NCI-H82 treated with DMSO at 0.1 percent for 48 hours (cell line): ENCODE measurements around the gene CPT2.
"Not testable (repeated sequence)": the region's sequence is repeated elsewhere in the genome, so short reads cannot be mapped to it uniquely, and the experiment has no call there.

Experiments used
- DNase-seq: peaks from one replicate; lab custom pipeline; 2025; ENCODE audit not compliant: unreplicated experiment; lab: John Stamatoyannopoulos, UW

CPT2 gene

DNA sequence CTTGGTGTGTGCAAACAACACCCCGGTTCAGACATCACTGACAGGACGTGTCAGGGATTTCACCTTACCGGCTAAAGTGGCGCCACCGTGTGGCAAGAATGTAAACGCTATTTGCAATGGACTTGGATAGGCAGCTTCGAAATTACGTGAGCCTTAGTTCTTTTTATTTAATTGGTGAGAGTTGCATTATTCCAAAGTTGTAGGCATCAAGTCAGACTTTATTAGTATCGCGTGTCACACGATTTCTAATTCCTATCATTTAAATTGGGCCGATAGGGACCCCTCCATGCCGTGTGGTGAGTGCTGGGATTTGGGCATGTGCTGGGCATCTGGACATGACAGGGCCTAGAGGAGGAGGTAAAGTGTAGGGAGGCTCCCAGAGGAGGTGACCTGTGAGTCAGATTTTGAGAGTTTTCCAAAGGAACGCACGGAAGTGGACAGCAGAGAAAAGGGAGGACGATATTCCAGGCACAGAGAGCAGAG lies 14.5 kb upstream of the CPT2 start:
- peak; percentile 54 for DNase-seq

GRCh38 chr1:53182716-53183094 lies 13.9 kb upstream of the CPT2 start:
- DNase-seq = no peak

DNA sequence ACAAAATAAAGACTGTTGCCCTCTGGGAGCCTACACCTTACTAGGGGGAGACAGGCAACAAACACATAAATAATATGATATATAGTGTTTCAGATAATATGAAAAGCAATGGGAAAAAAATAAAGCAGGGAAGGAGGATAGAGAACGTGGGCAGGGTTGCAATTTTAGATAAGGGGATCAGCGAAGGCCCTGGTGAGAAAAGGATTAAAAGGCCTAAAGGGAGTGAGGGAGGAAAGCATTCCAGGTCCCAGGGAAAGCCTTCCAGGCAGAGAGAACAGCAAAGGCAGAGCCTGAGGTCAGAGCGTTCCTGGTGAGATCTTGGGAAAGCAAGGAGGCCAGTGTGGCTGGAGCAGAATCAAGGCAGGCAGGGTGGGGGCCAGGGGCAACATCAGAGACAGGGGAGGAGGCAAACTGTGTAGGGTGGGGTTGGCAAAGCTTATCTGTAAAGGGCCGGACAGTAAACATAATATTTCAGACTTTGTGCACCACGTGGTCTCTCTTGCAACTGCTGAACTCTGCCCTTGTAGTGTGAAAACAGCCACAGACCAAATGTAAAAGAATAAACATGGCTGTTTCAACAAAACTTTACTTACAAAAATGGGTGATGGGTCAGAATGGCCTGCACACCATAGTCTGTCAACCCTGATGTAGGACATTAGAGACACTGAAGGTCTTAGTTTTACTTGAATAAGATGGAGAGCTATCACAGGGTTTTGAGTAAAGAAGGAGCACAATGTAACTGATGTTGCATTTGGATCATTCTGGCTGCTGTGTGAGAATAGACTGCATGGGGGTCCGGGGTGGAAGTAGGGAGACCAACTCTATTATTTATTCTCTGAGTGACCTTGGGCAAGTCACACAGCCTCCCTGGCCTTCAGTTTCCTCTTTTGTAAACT lies 13.3 kb upstream of the CPT2 start:
- no peak for DNase-seq

DNA sequence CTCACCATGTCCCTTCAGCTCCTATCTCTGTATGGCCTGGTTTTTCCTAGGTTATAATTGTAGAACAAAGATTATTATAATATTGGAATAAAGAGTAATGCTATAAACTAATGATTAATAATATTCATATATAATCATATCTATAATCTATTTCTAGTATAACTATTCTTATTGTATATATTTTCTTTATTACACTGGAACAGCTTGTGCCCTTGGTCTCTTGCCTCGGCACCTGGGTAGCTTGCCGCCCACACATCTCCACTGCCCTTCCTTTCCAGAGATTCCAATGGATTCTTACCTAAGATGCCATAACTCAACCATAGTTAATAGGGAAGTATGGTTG lies 10.7 kb upstream of the CPT2 start:
- DNase-seq = not testable (repeated sequence)

GRCh38 chr1:53186533-53186932 lies 10.1 kb upstream of the CPT2 start:
- DNase-seq = no peak

DNA sequence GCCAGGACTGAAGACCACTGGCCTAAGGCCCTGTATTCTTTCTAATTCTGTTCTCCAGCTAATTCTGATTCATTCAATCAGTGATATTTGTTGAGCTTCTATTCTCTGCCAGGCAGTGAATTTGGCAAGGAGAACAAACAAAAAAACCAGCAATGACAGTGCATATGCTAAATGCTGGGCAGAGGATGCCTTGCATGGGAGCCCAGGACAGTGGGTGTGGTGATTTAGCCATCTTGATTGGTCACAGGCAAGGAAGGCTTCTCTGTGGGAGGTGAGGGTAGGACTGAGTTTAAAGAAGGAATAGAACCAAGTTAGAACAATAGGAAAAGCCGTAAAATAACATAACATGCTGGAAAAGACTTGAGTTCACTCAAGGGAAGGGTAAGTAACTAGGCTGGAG lies 9.2 kb upstream of the CPT2 start:
- DNase-seq = no peak

- no peak for DNase-seq
Observed at GRCh38 chr1:53188099-53188498, 8.5 kb upstream of the CPT2 start.

- no peak for DNase-seq
Observed at GRCh38 chr1:53189061-53189460, 7.6 kb upstream of the CPT2 start.

DNA sequence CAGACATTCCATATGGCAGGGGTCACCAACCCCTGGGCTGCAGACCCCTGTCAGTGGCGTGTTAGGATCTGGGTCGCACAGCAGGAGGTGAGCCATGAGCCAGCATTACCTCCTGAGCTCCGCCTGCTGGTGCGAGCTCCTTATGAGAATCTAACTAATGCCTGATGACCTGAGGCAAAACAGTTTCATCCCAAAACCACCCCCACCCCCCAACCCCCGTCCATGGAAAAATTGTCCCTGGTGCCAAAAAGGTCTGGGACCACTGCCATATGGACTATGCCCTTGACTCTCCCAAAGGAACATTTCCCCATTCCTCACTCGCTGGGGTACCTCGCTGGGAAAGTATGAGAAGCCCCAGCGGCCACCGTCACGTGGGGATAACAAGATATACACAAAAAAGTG lies 6.4 kb upstream of the CPT2 start:
- DNase-seq = no peak

- no peak for DNase-seq
Observed at GRCh38 chr1:53195246-53196016, 1.2 kb upstream of the CPT2 start.

DNA sequence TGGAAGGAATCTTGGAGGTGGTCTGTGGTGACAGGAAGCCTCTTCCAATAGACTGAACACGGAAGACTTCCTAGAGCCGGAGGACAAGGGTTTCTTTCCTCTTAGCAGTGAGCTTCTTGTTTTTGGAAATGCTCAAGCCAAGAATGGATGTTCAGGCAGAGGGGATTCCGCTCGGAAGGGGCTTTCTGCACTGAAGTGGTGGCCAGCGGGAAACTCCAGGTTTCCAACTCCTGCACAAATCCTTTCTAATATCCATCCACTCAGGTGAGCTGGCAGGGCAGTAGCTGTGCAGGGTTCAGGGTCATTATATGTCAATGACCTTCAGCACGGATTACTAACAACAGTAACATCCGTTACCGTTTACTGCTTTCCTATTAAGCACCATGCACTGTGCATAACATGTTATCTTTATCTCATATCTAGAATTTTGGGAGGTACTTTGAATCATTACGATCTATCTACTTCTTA lies 573 bp upstream of the CPT2 start:
- no peak for DNase-seq

DNA sequence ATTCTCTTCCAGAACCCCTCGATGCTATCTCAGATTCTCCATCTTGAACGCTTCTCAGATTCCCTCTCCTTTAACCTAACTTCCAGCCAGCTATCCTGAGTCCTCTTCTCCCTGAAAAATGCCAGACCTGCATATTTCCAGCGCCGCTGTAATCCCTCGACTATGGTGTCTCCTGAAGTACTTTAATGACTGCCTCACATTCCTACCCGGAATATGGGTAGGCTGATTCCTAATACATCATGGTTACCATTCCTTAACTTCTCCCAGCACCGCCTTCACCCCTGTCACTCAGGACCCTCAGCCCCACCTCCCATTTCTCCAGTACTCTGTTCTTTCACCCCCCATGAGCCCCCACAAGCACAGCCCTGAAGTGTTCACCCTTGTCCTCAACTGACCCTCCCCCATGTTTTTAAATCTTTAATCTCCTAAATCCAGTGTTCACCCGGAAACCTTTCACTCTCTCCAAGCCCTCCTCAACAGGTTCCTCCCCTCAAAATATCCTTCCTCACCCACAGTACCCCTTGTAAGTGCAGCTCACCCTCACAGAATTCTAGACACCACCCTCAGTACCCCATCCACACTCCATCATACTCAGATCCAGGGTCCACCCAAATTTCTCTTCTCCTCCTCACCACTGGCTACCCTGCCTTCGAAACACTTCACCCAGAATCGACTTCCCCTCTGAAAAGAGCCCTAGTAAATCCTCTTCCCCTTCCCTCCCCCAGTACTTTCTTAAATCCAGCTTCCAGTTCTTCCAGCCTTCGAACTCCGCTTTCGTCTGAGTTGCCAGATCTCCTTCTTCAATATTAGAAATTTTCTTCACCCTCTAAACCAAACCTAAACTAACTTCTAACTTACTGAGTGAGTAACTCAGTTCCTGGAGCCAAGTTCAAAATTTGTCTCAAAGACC lies 922 bp downstream of the CPT2 start:
- DNase-seq = peak; percentile 39

GRCh38 chr1:53198241-53198651 lies 1.6 kb downstream of the CPT2 start:
- DNase-seq = no peak

DNA sequence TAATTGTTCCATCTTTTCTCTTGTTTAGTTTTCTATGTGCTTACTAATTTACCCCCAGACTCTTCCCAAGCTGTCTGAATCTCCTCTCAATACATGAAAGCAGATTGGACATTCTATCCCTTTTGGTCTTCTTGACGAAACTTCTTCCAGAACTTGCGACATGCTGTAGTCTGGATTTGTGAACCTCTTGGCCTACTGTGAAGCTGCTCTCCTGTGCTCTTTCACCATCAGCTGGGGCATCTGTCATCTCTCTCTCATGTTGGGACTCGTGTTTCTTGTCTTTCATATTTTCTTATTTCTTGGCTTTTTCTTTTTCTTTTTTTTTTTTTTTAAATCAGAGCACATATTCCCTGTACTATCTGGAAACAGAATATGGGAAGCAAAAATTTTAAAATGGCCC lies 6.8 kb downstream of the CPT2 start:
- DNase-seq = no peak

GRCh38 chr1:53205496-53205895 lies 8.9 kb downstream of the CPT2 start:
- not testable (repeated sequence) for DNase-seq

GRCh38 chr1:53206083-53206685 lies 9.6 kb downstream of the CPT2 start:
- DNase-seq = not testable (repeated sequence)

DNA sequence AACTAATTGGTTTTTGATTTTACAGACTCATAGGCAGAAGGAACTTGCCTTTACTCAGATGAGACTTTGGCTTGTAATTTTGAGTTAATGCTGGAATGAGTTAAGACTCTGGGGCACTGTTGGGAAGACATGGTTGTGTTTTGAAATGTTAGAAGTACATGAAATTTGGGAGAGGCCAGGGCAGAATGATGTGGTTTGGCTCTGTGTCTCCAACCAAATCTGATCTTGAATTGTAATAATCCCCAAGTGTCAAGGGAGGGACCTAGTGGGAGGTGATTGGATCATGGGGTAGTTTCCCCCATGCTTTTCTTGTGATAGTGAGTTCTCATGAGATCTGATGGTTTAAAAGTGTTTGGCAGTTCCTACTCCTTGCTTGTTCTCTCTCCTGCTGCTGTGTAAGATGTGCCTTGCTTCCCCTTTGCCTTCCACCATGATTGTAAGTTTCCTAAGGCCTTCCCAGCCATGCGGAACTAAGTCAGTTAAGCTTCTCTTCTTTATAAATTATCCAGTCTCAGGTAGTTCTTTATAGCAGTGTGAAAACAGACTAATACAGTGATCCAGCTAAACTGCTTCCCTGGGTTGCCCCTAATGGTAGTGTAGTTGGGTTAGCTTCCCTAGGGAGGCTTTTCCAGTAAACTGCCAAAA lies 10.2 kb downstream of the CPT2 start:
- DNase-seq = no peak

DNA sequence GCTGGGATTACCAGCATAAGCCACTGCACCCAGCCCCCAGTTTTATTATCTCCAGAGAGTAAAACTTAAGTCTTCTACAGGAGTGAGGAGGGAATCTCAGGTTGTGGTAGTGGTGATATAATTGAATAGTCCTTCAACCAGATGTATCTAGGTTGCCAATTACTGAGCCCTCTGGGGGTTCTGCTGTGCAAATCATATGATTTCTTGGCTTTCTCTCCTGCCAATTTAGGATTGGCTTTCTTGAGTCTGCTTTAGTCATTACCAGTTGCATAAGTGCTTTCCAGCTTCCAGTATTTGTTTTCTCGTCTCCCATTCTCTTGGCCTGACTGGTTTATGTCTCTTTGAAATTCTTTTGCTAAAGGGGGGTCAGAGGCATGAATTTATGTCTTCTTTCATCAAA lies 11.1 kb downstream of the CPT2 start:
- DNase-seq = no peak

DNA sequence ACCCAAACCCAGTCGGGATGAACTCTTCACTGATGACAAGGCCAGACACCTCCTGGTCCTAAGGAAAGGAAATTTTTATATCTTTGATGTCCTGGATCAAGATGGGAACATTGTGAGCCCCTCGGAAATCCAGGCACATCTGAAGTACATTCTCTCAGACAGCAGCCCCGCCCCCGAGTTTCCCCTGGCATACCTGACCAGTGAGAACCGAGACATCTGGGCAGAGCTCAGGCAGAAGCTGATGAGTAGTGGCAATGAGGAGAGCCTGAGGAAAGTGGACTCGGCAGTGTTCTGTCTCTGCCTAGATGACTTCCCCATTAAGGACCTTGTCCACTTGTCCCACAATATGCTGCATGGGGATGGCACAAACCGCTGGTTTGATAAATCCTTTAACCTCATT lies 13.7 kb downstream of the CPT2 start:
- no peak for DNase-seq

GRCh38 chr1:53210954-53211353 lies 14.3 kb downstream of the CPT2 start:
- DNase-seq = no peak
